NCI-H748 (cell line): ENCODE data around the gene GOLGA7B.

Source experiments
- DNase-seq: peaks from one replicate; lab custom pipeline; 2025; ENCODE audit not compliant: unreplicated experiment; lab: John Stamatoyannopoulos, UW

GOLGA7B gene

GRCh38 chr10:97866524-97867219 is 17.0 kb downstream of the GOLGA7B start:
- DNase-seq: no peak

GRCh38 chr10:97867220-97867800 is 17.7 kb downstream of the GOLGA7B start:
- no peak for DNase-seq

GRCh38 chr10:97868134-97868685 is 18.6 kb downstream of the GOLGA7B start:
- DNase-seq: no peak

GRCh38 chr10:97869091-97870042 is 19.7 kb downstream of the GOLGA7B start:
- DNase-seq: peak; percentile 72

GRCh38 chr10:97870990-97871389 is 21.3 kb downstream of the GOLGA7B start:
- DNase-seq: no peak

GRCh38 chr10:97873569-97873968 is 23.9 kb downstream of the GOLGA7B start:
- no peak for DNase-seq

- DNase-seq: no peak
These were observed 24.7 kb downstream of the GOLGA7B start for GRCh38 chr10:97874332-97874731.

GRCh38 chr10:97875391-97875790 is 25.7 kb downstream of the GOLGA7B start:
- no peak for DNase-seq

- no peak for DNase-seq
These were observed 26.8 kb downstream of the GOLGA7B start for GRCh38 chr10:97876402-97876801.

- DNase-seq: no peak
These were observed 29.6 kb downstream of the GOLGA7B start for GRCh38 chr10:97879241-97879640.

GRCh38 chr10:97880109-97880508 is 30.5 kb downstream of the GOLGA7B start:
- no peak for DNase-seq

- DNase-seq: no peak
These were observed 32.8 kb downstream of the GOLGA7B start for GRCh38 chr10:97882142-97883091.

GRCh38 chr10:97883092-97883485 is 33.4 kb downstream of the GOLGA7B start:
- no peak for DNase-seq

GRCh38 chr10:97886286-97886685 is 36.6 kb downstream of the GOLGA7B start:
- no peak for DNase-seq

GRCh38 chr10:97887399-97887798 is 37.8 kb downstream of the GOLGA7B start:
- DNase-seq: no peak

- no peak for DNase-seq
These were observed 38.5 kb downstream of the GOLGA7B start for GRCh38 chr10:97888134-97888533.

- DNase-seq: peak; percentile 67
These were observed 39.1 kb downstream of the GOLGA7B start for GRCh38 chr10:97888641-97889262.

- peak; percentile 15 for DNase-seq
These were observed 40.0 kb downstream of the GOLGA7B start for GRCh38 chr10:97889461-97890265.
